AG09319 (cell line): ENCODE data around the gene CPM.

Experiments used
- DNase-seq: peaks from one replicate; pipeline ENCODE4 v3.0.0-alpha.2; 2010; ENCODE audit warnings: low read depth; ENCODE audit errors: extremely low read depth
- CTCF ChIP-seq: IDR thresholded peaks from 2 replicates; pipeline ENCODE4 v1.5.1; 2011; ENCODE audit warnings: low read depth, mild to moderate bottlenecking, inconsistent platforms, low read length, moderate library complexity

CPM gene

GRCh38 chr12:68956466-68956865, 23.5 kb upstream of the CPM start:
- TF ChIP-seq CTCF: no peak
- DNase-seq: no peak

GRCh38 chr12:68954811-68955210, 21.8 kb upstream of the CPM start:
- DNase-seq: no peak

GRCh38 chr12:68953536-68953935, 20.6 kb upstream of the CPM start:
- no peak for TF ChIP-seq CTCF
- DNase-seq: no peak

More at GRCh38 chr12:68954811-68955210, 21.8 kb upstream of the CPM start:
- TF ChIP-seq CTCF: no peak

- DNase-seq: no peak
- TF ChIP-seq CTCF: no peak
Measured at GRCh38 chr12:68951652-68952051, 18.7 kb upstream of the CPM start.

- TF ChIP-seq CTCF: no peak
- DNase-seq: no peak
Measured at GRCh38 chr12:68950511-68950910, 17.5 kb upstream of the CPM start.

GRCh38 chr12:68945255-68945654, 12.3 kb upstream of the CPM start:
- no peak for TF ChIP-seq CTCF
- no peak for DNase-seq

GRCh38 chr12:68944296-68945076, 11.5 kb upstream of the CPM start:
- no peak for DNase-seq
- no peak for TF ChIP-seq CTCF
